Mesenchymal stem cell (in vitro differentiated cells and primary cell): ENCODE data around the gene HAND2.

Source experiments
- DNase-seq: peaks from one replicate; pipeline ENCODE4 v3.0.0-alpha.2; 2013
- H2AFZ ChIP-seq: one replicate; pipeline ENCODE4 v1.6.1; 2013; ENCODE audit warnings: low read depth, mild to moderate bottlenecking, control low read depth, inconsistent platforms, low read length, moderate library complexity
- H2AK5ac ChIP-seq: 2 replicates; pipeline ENCODE4 v1.6.1; 2013; ENCODE audit warnings: low read length, moderate library complexity, mild to moderate bottlenecking, inconsistent platforms; ENCODE audit not compliant: severe bottlenecking
- H2BK120ac ChIP-seq: one replicate; pipeline ENCODE4 v1.6.1; 2013; ENCODE audit warnings: low read depth, mild to moderate bottlenecking, inconsistent platforms, low read length, moderate library complexity
- H2BK12ac ChIP-seq, 2 experiments: one replicate each; pipeline ENCODE4 v1.6.1; 2013; ENCODE audit warnings: inconsistent platforms in 2 of 2, low read length in 2 of 2, mild to moderate bottlenecking in 2 of 2, moderate library complexity in 2 of 2, control low read depth in 1 of 2
- H2BK15ac ChIP-seq: one replicate; pipeline ENCODE4 v1.6.1; 2013; ENCODE audit warnings: mild to moderate bottlenecking, low read depth, inconsistent platforms; ENCODE audit not compliant: poor library complexity, severe bottlenecking
- H2BK5ac ChIP-seq: 2 replicates; pipeline ENCODE4 v1.6.1; 2013; ENCODE audit warnings: low read depth, mild to moderate bottlenecking, low read length, control low read depth, inconsistent platforms; ENCODE audit not compliant: poor library complexity, severe bottlenecking
- H3K14ac ChIP-seq, 2 experiments: one replicate each; pipeline ENCODE4 v1.6.1; 2013; ENCODE audit warnings: inconsistent platforms in 2 of 2, low read length in 2 of 2, control low read depth in 1 of 2, mild to moderate bottlenecking in 1 of 2, moderate library complexity in 1 of 2
- H3K18ac ChIP-seq, 2 experiments: one replicate each; pipeline ENCODE4 v1.6.1; 2013; ENCODE audit warnings: inconsistent platforms in 2 of 2, low read length in 2 of 2, control low read depth in 1 of 2, low read depth in 1 of 2, mild to moderate bottlenecking in 1 of 2
- H3K23ac ChIP-seq, 2 experiments: one replicate each; pipeline ENCODE4 v1.6.1; 2013; ENCODE audit warnings: inconsistent platforms in 2 of 2, low read length in 2 of 2, mild to moderate bottlenecking in 2 of 2, moderate library complexity in 2 of 2, control low read depth in 1 of 2
- H3K27ac ChIP-seq: 2 replicates; pipeline ENCODE4 v1.5.1; 2013; ENCODE audit warnings: mild to moderate bottlenecking, moderate library complexity, low read length, control low read depth, inconsistent platforms; ENCODE audit not compliant: poor library complexity, severe bottlenecking
- H3K27me3 ChIP-seq, 2 experiments: 2 replicates each; pipeline versions ENCODE4 v1.6.1 to v1.7.0; 2013; ENCODE audit warnings: low read length in 2 of 2, mild to moderate bottlenecking in 2 of 2, moderate library complexity in 2 of 2, control low read depth in 1 of 2, inconsistent platforms in 1 of 2; ENCODE audit not compliant: control insufficient read depth in 1 of 2, insufficient read depth in 1 of 2
- H3K36me3 ChIP-seq, 2 experiments: 2 replicates each; pipeline versions ENCODE4 v1.6.1 to v1.7.0; 2013; ENCODE audit warnings: low read length in 2 of 2, control low read depth in 1 of 2, inconsistent platforms in 1 of 2, low read depth in 1 of 2, mild to moderate bottlenecking in 1 of 2; ENCODE audit not compliant: insufficient read depth in 2 of 2, control insufficient read depth in 1 of 2
- H3K4ac ChIP-seq, 2 experiments: one replicate each; pipeline ENCODE4 v1.6.1; 2013; ENCODE audit warnings: inconsistent platforms in 2 of 2, low read length in 2 of 2, mild to moderate bottlenecking in 2 of 2, moderate library complexity in 2 of 2, control low read depth in 1 of 2, low read depth in 1 of 2
- H3K4me1 ChIP-seq: 2 replicates; pipeline ENCODE4 v1.6.1; 2013; ENCODE audit warnings: low read depth, low read length, control low read depth; ENCODE audit not compliant: control insufficient read depth, insufficient read depth
- H3K4me2 ChIP-seq: 2 replicates; pipeline ENCODE4 v1.6.1; 2013; ENCODE audit warnings: low read length, mild to moderate bottlenecking, inconsistent platforms; ENCODE audit not compliant: poor library complexity, severe bottlenecking
- H3K4me3 ChIP-seq, 2 experiments: 2 replicates each; pipeline versions ENCODE4 v1.5.1 to v1.7.0; 2013; ENCODE audit warnings: low read length in 2 of 2, mild to moderate bottlenecking in 2 of 2, control low read depth in 1 of 2, low read depth in 1 of 2; ENCODE audit not compliant: insufficient read depth in 1 of 2
- H3K79me1 ChIP-seq: replicated peaks from 2 replicates; pipeline ENCODE4 v1.6.1; 2013; ENCODE audit warnings: mild to moderate bottlenecking, control low read depth, low read length, inconsistent platforms; ENCODE audit not compliant: poor library complexity, severe bottlenecking
- H3K9ac ChIP-seq: 2 replicates; pipeline ENCODE4 v1.7.0; 2013; ENCODE audit warnings: mild to moderate bottlenecking, low read length, moderate library complexity
- H3K9me3 ChIP-seq: 2 replicates; pipeline ENCODE4 v1.7.0; 2013; ENCODE audit warnings: mild to moderate bottlenecking, low read length; ENCODE audit not compliant: control insufficient read depth
- H4K8ac ChIP-seq: one replicate; pipeline ENCODE4 v1.6.1; 2013; ENCODE audit warnings: inconsistent platforms, mild to moderate bottlenecking, low read length, moderate library complexity
- H4K91ac ChIP-seq: one replicate; pipeline ENCODE4 v1.6.1; 2013; ENCODE audit warnings: mild to moderate bottlenecking, low read length, inconsistent platforms
- WGBS: methylation state at CpG from one replicate; pipeline ENCODE4 v1.1.7; 2013; ENCODE audit warnings: mixed read lengths; 5-methylcytosine and 5-hydroxymethylcytosine counted together

HAND2 gene

GRCh38 chr4:173490817-173491528 lies 39.1 kb downstream of the HAND2 start:
- Histone ChIP-seq H3K4ac (no peak overlapping the region), H3K18ac (no peak overlapping the region), H3K4me2 (no peak overlapping the region), H4K8ac (no peak overlapping the region), H3K23ac (no peak overlapping the region), H3K4me3 (no peak overlapping the region), H3K4me1 (peaks cover 8% of the 10 kb centered on the region), H3K36me3 (no peaks in the 10 kb centered on the region), H3K27me3 (peaks cover 0 to 9% of the 10 kb centered on the region in 2 experiments), H2BK15ac (no peak overlapping the region), H2AFZ (no peak overlapping the region), H2BK5ac (no peak overlapping the region), H2AK5ac (no peak overlapping the region), H2BK120ac (no peak overlapping the region), H3K14ac (no peak overlapping the region), H3K9me3 (no peaks in the 10 kb centered on the region), H3K27ac (no peak overlapping the region), H4K91ac (no peak overlapping the region), H3K9ac (peak overlapping the region; percentile 46), H2BK12ac (no peak overlapping the region), H3K79me1 (no peaks in the 10 kb centered on the region)
- WGBS: 12% methylated on average over 3 of the region's 4 CpGs
- DNase-seq: peak; percentile 78

GRCh38 chr4:173490256-173490655 lies 39.8 kb downstream of the HAND2 start:
- Histone ChIP-seq H3K23ac (no peak overlapping the region), H3K4me3 (no peak overlapping the region), H3K79me1 (no peaks in the 10 kb centered on the region), H4K8ac (no peak overlapping the region), H3K36me3 (no peaks in the 10 kb centered on the region), H2BK12ac (no peak overlapping the region), H3K14ac (no peak overlapping the region), H2AK5ac (peak overlapping the region; percentile 35), H3K4me2 (no peak overlapping the region), H2BK5ac (no peak overlapping the region), H4K91ac (no peak overlapping the region), H3K9me3 (no peaks in the 10 kb centered on the region), H3K27ac (no peak overlapping the region), H3K4ac (no peak overlapping the region), H2BK120ac (no peak overlapping the region), H3K18ac (no peak overlapping the region), H3K4me1 (peaks cover 8% of the 10 kb centered on the region), H2BK15ac (no peak overlapping the region), H3K27me3 (peaks cover 0 to 3% of the 10 kb centered on the region in 2 experiments), H3K9ac (peak overlapping the region; percentile 46), H2AFZ (no peak overlapping the region)
- WGBS: 85% methylated on average over 3 of the region's 3 CpGs
- no peak for DNase-seq

GRCh38 chr4:173489514-173489913 lies 40.5 kb downstream of the HAND2 start:
- Histone ChIP-seq H2AFZ (no peak overlapping the region), H3K36me3 (no peaks in the 10 kb centered on the region), H3K27me3 (peaks cover 0 to under 1% of the 10 kb centered on the region in 2 experiments), H2BK120ac (no peak overlapping the region), H2BK12ac (no peak overlapping the region), H3K4ac (no peak overlapping the region), H3K27ac (no peak overlapping the region), H3K23ac (no peak overlapping the region), H3K79me1 (no peaks in the 10 kb centered on the region), H2BK5ac (no peak overlapping the region), H4K8ac (no peak overlapping the region), H2AK5ac (no peak overlapping the region), H4K91ac (no peak overlapping the region), H3K4me1 (peaks cover 8% of the 10 kb centered on the region), H3K4me2 (no peak overlapping the region), H3K14ac (no peak overlapping the region), H3K4me3 (no peak overlapping the region), H3K18ac (no peak overlapping the region), H3K9me3 (no peaks in the 10 kb centered on the region), H3K9ac (no peak overlapping the region), H2BK15ac (no peak overlapping the region)
- peak; percentile 54 for DNase-seq

GRCh38 chr4:173488656-173489055 lies 41.4 kb downstream of the HAND2 start:
- Histone ChIP-seq H3K4ac (no peak overlapping the region), H2AFZ (no peak overlapping the region), H2BK5ac (no peak overlapping the region), H3K4me2 (no peak overlapping the region), H2BK120ac (no peak overlapping the region), H4K8ac (no peak overlapping the region), H2AK5ac (no peak overlapping the region), H2BK12ac (no peak overlapping the region), H3K79me1 (no peaks in the 10 kb centered on the region), H3K27me3 (no peaks in the 10 kb centered on the region), H3K4me3 (no peak overlapping the region), H3K4me1 (peaks cover 4% of the 10 kb centered on the region), H3K9me3 (no peaks in the 10 kb centered on the region), H3K36me3 (no peaks in the 10 kb centered on the region), H3K23ac (no peak overlapping the region), H2BK15ac (no peak overlapping the region), H3K18ac (no peak overlapping the region), H3K27ac (no peak overlapping the region), H4K91ac (no peak overlapping the region), H3K14ac (no peak overlapping the region), H3K9ac (peak overlapping the region; percentile 6)
- 67% methylated on average over 1 of the region's 1 CpG for WGBS
- DNase-seq: no peak
